ENCODE data around the gene TANC1. TPM values are rescaled to one million over a fixed set of nuclear protein-coding genes. Genes with fewer than 3 reads are reported as not detected.
A peak's percentile ranks its signal among the peaks of the same experiment; 100 is the strongest.

Gene TANC1
- total and polyA plus RNA-seq, 2 donors (not counting 3 experiments of a cell fraction or from before 2014, with no cell fraction given) = 58.9 to 99.4 TPM

DNA sequence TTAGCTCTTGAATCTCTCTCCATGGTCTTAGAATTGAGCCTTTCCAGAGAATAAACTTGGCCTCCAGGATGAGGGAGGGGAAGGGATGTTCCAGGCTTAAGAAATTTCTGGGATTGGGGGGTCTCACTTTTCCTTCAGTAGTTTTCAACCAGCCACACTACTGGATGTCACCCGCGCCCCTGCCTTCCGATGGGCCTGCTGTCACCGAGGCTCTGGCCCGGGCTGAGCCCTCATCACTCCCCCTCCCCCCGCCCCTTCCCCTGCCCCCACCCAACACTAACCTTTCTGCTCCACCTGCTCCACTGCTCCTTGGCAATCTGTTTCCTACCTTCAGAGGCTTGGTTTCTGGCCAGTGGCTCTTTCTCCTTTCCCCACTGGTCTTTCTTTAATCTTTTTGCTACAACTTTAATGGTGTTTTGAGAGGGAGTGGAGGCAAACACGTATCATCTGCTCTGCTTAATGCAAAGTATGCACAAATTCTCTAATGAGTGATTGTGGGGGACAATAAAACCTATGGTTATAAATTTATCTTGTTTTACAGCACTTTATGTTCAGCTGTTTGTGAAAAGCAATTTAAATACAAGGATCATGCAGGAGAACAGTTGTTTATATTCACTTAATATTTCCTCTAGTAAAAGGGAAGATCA, 162.9 kb downstream of the TANC1 start:
- ChIA-PET POLR2A (no interaction called here), CTCF (interaction anchor here (1.3 to 3.6 kb wide), 5 partner anchors 9 to 57 kb away, joined by 3 to 19 read pairs (median 6); no protein-coding TSS in a partner anchor)
- no peaks in the 10 kb centered on the region for H3K9me3 ChIP-seq (replicated peaks; ENCODE audit: control insufficient read depth, insufficient read depth, low read length)
- peaks cover 35% of the 10 kb centered on the region for H3K79me2 ChIP-seq (ENCODE audit: control insufficient read depth, insufficient read depth, low read length)
- intact Hi-C loops (cut with micrococcal nuclease) (no loop called here), dilution Hi-C loops (cut with MboI; ENCODE audit: extremely low pct_ligation_motif_present, low sequenced_read_pairs) (no loop called here)
- FAIRE-seq (no peak), DNase-seq (ENCODE audit: low read depth, low spot score) (no peak)
- no TSS peak for BruUV-seq (replicated peaks)
- H3K27me3 ChIP-seq (ENCODE audit: control insufficient read depth in 2 of 2, insufficient read depth in 2 of 2, low read length in 2 of 2) = no peaks in the 10 kb centered on the region
- peak overlapping the region; percentile 80 for H3K27ac ChIP-seq (ENCODE audit: insufficient read depth, low read depth, low read length)
- H3K9ac ChIP-seq (replicated peaks; ENCODE audit: extremely low read depth, insufficient read depth, low read length) = no peak overlapping the region
- H4K20me1 ChIP-seq (replicated peaks; ENCODE audit: control insufficient read depth, extremely low read depth, insufficient read depth, low read length) = no peaks in the 10 kb centered on the region
- peaks cover 64% of the 10 kb centered on the region for H3K4me1 ChIP-seq (ENCODE audit: control insufficient read depth, extremely low read depth, insufficient read depth, low read length)
- no peak for TF ChIP-seq GATA2 (IDR thresholded peaks at IDR 0.05; ENCODE audit: insufficient read depth, insufficient read length, low read depth, low read length)
- no peaks in the 10 kb centered on the region for H3K9me1 ChIP-seq (replicated peaks; ENCODE audit: control insufficient read depth, extremely low read depth, insufficient read depth, low read length)
- H2AFZ ChIP-seq (ENCODE audit: low read depth, low read length) = no peak overlapping the region
- peak overlapping the region; percentile 27 for H3K4me2 ChIP-seq (ENCODE audit: insufficient read depth, low read length)
- no peaks in the 10 kb centered on the region for H3K36me3 ChIP-seq (ENCODE audit: control insufficient read depth in 2 of 2, extremely low read depth in 1 of 2, insufficient read depth in 2 of 2, low read length in 2 of 2)
- H3K4me3 ChIP-seq (replicated peaks in 1 of 3; ENCODE audit: insufficient read depth in 1 of 3, low read depth in 1 of 3, low read length in 3 of 3) = no peak overlapping the region

- BruUV-seq (replicated peaks) = no TSS peak
Observed at GRCh38 chr2:159131914-159132281, 163.5 kb downstream of the TANC1 start.

More at GRCh38 chr2:159131914-159132281, 163.5 kb downstream of the TANC1 start:
- no peaks in the 10 kb centered on the region for H3K9me3 ChIP-seq (replicated peaks; ENCODE audit: control insufficient read depth, insufficient read depth, low read length)
- intact Hi-C loops (cut with micrococcal nuclease) = loop anchor here (1.0 kb wide), 1 partner anchor 8 kb away; no protein-coding TSS in a partner anchor
- H3K27ac ChIP-seq (ENCODE audit: insufficient read depth, low read depth, low read length) = peak overlapping the region; percentile 80
- no peaks in the 10 kb centered on the region for H4K20me1 ChIP-seq (replicated peaks; ENCODE audit: control insufficient read depth, extremely low read depth, insufficient read depth, low read length)
- no peaks in the 10 kb centered on the region for H3K27me3 ChIP-seq (ENCODE audit: control insufficient read depth in 2 of 2, insufficient read depth in 2 of 2, low read length in 2 of 2)
- FAIRE-seq (peak; percentile 86), DNase-seq (ENCODE audit: low read depth, low spot score) (peak; percentile 91)
- peaks cover 69% of the 10 kb centered on the region for H3K4me1 ChIP-seq (ENCODE audit: control insufficient read depth, extremely low read depth, insufficient read depth, low read length)
- H3K4me3 ChIP-seq (replicated peaks in 1 of 3; ENCODE audit: insufficient read depth in 1 of 3, low read depth in 1 of 3, low read length in 3 of 3) = no peak overlapping the region
- H3K4me2 ChIP-seq (ENCODE audit: insufficient read depth, low read length) = peak overlapping the region; percentile 48
- TF ChIP-seq JUN (IDR thresholded peaks at IDR 0.05; ENCODE audit: borderline replicate concordance, insufficient read depth, insufficient read length, low read depth) (peak; percentile 70), MYC (IDR thresholded peaks at IDR 0.05; ENCODE audit: low read depth, low read length) (no peak), EZH2 (IDR thresholded peaks at IDR 0.05; ENCODE audit: borderline replicate concordance, low read depth, low read length, severe bottlenecking) (no peak), GATA2 (IDR thresholded peaks at IDR 0.05; ENCODE audit: insufficient read depth, insufficient read length, low read depth, low read length) (peak; percentile 89), FOS (IDR thresholded peaks at IDR 0.05; ENCODE audit: borderline replicate concordance, insufficient read depth, low read length) (peak; percentile 90), POLR2AphosphoS5 (IDR thresholded peaks at IDR 0.05; ENCODE audit: insufficient read depth, low read depth, low read length) (peak; percentile 63), POLR2A (IDR thresholded peaks at IDR 0.05; ENCODE audit: low read depth, low read length) (peak; percentile 51)
- TF ChIP-seq, protein P1, sequence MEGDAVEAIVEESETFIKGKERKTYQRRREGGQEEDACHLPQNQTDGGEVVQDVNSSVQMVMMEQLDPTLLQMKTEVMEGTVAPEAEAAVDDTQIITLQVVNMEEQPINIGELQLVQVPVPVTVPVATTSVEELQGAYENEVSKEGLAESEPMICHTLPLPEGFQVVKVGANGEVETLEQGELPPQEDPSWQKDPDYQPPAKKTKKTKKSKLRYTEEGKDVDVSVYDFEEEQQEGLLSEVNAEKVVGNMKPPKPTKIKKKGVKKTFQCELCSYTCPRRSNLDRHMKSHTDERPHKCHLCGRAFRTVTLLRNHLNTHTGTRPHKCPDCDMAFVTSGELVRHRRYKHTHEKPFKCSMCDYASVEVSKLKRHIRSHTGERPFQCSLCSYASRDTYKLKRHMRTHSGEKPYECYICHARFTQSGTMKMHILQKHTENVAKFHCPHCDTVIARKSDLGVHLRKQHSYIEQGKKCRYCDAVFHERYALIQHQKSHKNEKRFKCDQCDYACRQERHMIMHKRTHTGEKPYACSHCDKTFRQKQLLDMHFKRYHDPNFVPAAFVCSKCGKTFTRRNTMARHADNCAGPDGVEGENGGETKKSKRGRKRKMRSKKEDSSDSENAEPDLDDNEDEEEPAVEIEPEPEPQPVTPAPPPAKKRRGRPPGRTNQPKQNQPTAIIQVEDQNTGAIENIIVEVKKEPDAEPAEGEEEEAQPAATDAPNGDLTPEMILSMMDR (IDR thresholded peaks at IDR 0.05; ENCODE audit: extremely low read depth in 1 of 2, insufficient read depth in 1 of 2, low read depth in 1 of 2, low read length in 2 of 2) = no peak
- dilution Hi-C loops (cut with MboI; ENCODE audit: extremely low pct_ligation_motif_present, low sequenced_read_pairs) = no loop called here
- peaks cover 33% of the 10 kb centered on the region for H3K79me2 ChIP-seq (ENCODE audit: control insufficient read depth, insufficient read depth, low read length)
- no peak overlapping the region for H2AFZ ChIP-seq (ENCODE audit: low read depth, low read length)
- H3K36me3 ChIP-seq (ENCODE audit: control insufficient read depth in 2 of 2, extremely low read depth in 1 of 2, insufficient read depth in 2 of 2, low read length in 2 of 2) = no peaks in the 10 kb centered on the region
- H3K9ac ChIP-seq (replicated peaks; ENCODE audit: extremely low read depth, insufficient read depth, low read length) = peak overlapping the region; percentile 44
- CTCF ChIA-PET = interaction anchor here (2.1 to 3.6 kb wide), 2 partner anchors 13 to 18 kb away, joined by 6 to 19 read pairs; no protein-coding TSS in a partner anchor
- POLR2A ChIA-PET = no interaction called here
- H3K9me1 ChIP-seq (replicated peaks; ENCODE audit: control insufficient read depth, extremely low read depth, insufficient read depth, low read length) = no peaks in the 10 kb centered on the region
